Measurements from ENCODE around the gene CRELD2. TPM values are rescaled to one million over a fixed set of nuclear protein-coding genes. Genes with fewer than 3 reads are reported as not detected.

The CRELD2 gene
- total and polyA plus RNA-seq, 2 of the 13 experiments (the other 11 are each of a cell fraction or from before 2014, with no cell fraction given), result 17.2 to 44.7 TPM

DNA sequence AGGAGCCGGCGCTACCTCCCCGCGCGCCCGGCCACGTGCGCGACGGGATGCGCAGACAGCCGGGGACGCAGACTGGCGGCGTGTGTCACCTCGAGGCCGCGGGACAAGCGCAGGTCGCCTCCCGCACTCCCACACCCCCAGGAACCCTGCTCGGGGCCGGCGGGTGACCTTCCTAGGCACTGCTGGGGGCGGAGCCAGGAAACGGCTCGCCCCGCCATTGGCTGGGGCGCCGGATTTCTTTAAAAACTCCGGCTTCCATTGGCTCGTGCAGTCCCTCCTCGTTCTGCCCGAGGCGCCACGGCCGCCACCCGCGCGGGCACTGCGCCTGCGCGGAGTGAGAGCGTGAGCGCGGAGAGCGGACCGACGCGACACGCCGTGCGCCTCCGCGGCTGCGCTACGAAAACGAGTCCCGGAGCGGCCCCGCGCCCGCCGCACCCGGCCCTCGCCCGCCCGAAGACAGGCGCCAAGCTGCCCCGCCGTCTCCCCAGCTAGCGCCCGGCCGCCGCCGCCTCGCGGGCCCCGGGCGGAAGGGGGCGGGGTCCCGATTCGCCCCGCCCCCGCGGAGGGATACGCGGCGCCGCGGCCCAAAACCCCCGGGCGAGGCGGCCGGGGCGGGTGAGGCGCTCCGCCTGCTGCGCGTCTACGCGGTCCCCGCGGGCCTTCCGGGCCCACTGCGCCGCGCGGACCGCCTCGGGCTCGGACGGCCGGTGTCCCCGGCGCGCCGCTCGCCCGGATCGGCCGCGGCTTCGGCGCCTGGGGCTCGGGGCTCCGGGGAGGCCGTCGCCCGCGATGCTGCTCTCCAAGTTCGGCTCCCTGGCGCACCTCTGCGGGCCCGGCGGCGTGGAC is 41.9 kb downstream of the CRELD2 start, which contains the start of gene PIM3 (continued):
- TF ChIP-seq, protein P1, sequence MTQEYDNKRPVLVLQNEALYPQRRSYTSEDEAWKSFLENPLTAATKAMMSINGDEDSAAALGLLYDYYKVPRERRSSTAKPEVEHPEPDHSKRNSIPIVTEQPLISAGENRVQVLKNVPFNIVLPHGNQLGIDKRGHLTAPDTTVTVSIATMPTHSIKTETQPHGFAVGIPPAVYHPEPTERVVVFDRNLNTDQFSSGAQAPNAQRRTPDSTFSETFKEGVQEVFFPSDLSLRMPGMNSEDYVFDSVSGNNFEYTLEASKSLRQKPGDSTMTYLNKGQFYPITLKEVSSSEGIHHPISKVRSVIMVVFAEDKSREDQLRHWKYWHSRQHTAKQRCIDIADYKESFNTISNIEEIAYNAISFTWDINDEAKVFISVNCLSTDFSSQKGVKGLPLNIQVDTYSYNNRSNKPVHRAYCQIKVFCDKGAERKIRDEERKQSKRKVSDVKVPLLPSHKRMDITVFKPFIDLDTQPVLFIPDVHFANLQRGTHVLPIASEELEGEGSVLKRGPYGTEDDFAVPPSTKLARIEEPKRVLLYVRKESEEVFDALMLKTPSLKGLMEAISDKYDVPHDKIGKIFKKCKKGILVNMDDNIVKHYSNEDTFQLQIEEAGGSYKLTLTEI (CRISPR knock-in tag; conservative IDR thresholded peaks at IDR 0.05), result no peak
- TF ChIP-seq, protein P2, sequence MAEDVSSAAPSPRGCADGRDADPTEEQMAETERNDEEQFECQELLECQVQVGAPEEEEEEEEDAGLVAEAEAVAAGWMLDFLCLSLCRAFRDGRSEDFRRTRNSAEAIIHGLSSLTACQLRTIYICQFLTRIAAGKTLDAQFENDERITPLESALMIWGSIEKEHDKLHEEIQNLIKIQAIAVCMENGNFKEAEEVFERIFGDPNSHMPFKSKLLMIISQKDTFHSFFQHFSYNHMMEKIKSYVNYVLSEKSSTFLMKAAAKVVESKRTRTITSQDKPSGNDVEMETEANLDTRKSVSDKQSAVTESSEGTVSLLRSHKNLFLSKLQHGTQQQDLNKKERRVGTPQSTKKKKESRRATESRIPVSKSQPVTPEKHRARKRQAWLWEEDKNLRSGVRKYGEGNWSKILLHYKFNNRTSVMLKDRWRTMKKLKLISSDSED (CRISPR knock-in tag; IDR thresholded peaks at IDR 0.05), result 0 out of 2 replicates have a peak, but pooled peaks have one; percentile 57
- TF ChIP-seq ERF (CRISPR knock-in tag; IDR thresholded peaks at IDR 0.05) (peak; percentile 42; the same call in 1 of the 2 replicates), MED1 (CRISPR knock-in tag; IDR thresholded peaks at IDR 0.05) (peak; percentile 86), NR1H2 (CRISPR knock-in tag; IDR thresholded peaks at IDR 0.05; ENCODE audit: borderline replicate concordance, low read depth) (no peak), KLF9 (CRISPR knock-in tag; IDR thresholded peaks at IDR 0.05; ENCODE audit: low read depth) (no peak), HNF4A (CRISPR knock-in tag; IDR thresholded peaks at IDR 0.05) (no peak), POLR2G (IDR thresholded peaks at IDR 0.05; ENCODE audit: low read depth, low read length) (peak; percentile 85), ZNF326 (CRISPR knock-in tag; IDR thresholded peaks at IDR 0.05; ENCODE audit: borderline replicate concordance) (no peak), PRPF4 (IDR thresholded peaks at IDR 0.05; ENCODE audit: low read depth, low read length, poor library complexity, severe bottlenecking) (no peak), SRSF1 (optimal IDR thresholded peaks at IDR 0.05; ENCODE audit: low read depth, low read length) (no peak), NCOA2 (CRISPR knock-in tag; IDR thresholded peaks at IDR 0.05) (no peak; the same call in none of the 2 replicates)
- TF ChIP-seq, protein P3, sequence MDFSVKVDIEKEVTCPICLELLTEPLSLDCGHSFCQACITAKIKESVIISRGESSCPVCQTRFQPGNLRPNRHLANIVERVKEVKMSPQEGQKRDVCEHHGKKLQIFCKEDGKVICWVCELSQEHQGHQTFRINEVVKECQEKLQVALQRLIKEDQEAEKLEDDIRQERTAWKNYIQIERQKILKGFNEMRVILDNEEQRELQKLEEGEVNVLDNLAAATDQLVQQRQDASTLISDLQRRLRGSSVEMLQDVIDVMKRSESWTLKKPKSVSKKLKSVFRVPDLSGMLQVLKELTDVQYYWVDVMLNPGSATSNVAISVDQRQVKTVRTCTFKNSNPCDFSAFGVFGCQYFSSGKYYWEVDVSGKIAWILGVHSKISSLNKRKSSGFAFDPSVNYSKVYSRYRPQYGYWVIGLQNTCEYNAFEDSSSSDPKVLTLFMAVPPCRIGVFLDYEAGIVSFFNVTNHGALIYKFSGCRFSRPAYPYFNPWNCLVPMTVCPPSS (IDR thresholded peaks at IDR 0.05), result no peak
- TF ChIP-seq, protein P4, sequence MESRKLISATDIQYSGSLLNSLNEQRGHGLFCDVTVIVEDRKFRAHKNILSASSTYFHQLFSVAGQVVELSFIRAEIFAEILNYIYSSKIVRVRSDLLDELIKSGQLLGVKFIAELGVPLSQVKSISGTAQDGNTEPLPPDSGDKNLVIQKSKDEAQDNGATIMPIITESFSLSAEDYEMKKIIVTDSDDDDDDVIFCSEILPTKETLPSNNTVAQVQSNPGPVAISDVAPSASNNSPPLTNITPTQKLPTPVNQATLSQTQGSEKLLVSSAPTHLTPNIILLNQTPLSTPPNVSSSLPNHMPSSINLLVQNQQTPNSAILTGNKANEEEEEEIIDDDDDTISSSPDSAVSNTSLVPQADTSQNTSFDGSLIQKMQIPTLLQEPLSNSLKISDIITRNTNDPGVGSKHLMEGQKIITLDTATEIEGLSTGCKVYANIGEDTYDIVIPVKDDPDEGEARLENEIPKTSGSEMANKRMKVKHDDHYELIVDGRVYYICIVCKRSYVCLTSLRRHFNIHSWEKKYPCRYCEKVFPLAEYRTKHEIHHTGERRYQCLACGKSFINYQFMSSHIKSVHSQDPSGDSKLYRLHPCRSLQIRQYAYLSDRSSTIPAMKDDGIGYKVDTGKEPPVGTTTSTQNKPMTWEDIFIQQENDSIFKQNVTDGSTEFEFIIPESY (CRISPR knock-in tag; IDR thresholded peaks at IDR 0.05), result no peak
- TF ChIP-seq, protein P5, sequence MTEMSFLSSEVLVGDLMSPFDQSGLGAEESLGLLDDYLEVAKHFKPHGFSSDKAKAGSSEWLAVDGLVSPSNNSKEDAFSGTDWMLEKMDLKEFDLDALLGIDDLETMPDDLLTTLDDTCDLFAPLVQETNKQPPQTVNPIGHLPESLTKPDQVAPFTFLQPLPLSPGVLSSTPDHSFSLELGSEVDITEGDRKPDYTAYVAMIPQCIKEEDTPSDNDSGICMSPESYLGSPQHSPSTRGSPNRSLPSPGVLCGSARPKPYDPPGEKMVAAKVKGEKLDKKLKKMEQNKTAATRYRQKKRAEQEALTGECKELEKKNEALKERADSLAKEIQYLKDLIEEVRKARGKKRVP (CRISPR knock-in tag; IDR thresholded peaks at IDR 0.05), result 0 out of 4 replicates have a peak, but pooled peaks of 1 of the 2 experiments have one; percentile 13
- TF ChIP-seq, protein P6, sequence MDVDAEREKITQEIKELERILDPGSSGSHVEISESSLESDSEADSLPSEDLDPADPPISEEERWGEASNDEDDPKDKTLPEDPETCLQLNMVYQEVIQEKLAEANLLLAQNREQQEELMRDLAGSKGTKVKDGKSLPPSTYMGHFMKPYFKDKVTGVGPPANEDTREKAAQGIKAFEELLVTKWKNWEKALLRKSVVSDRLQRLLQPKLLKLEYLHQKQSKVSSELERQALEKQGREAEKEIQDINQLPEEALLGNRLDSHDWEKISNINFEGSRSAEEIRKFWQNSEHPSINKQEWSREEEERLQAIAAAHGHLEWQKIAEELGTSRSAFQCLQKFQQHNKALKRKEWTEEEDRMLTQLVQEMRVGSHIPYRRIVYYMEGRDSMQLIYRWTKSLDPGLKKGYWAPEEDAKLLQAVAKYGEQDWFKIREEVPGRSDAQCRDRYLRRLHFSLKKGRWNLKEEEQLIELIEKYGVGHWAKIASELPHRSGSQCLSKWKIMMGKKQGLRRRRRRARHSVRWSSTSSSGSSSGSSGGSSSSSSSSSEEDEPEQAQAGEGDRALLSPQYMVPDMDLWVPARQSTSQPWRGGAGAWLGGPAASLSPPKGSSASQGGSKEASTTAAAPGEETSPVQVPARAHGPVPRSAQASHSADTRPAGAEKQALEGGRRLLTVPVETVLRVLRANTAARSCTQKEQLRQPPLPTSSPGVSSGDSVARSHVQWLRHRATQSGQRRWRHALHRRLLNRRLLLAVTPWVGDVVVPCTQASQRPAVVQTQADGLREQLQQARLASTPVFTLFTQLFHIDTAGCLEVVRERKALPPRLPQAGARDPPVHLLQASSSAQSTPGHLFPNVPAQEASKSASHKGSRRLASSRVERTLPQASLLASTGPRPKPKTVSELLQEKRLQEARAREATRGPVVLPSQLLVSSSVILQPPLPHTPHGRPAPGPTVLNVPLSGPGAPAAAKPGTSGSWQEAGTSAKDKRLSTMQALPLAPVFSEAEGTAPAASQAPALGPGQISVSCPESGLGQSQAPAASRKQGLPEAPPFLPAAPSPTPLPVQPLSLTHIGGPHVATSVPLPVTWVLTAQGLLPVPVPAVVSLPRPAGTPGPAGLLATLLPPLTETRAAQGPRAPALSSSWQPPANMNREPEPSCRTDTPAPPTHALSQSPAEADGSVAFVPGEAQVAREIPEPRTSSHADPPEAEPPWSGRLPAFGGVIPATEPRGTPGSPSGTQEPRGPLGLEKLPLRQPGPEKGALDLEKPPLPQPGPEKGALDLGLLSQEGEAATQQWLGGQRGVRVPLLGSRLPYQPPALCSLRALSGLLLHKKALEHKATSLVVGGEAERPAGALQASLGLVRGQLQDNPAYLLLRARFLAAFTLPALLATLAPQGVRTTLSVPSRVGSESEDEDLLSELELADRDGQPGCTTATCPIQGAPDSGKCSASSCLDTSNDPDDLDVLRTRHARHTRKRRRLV (CRISPR knock-in tag; IDR thresholded peaks at IDR 0.05), result no peak

Measured in HepG2 (cell line).